Neural progenitor cell (in vitro differentiated cells): ENCODE measurements around the gene TTC4.

Source experiments
- EZH2 ChIP-seq: fragments of 200-600 bp; sonication (generic); IDR thresholded peaks from 2 replicates; pipeline ENCODE4 v1.6.1; 2017; ENCODE audit warnings: antibody characterized with exemption, mild to moderate bottlenecking, moderate library complexity
- EZH2phosphoT487 ChIP-seq: fragments of 200-600 bp; sonication (generic); IDR thresholded peaks from 2 replicates; pipeline ENCODE4 v1.6.1; 2017; ENCODE audit warnings: antibody characterized with exemption
- TF ChIP-seq, protein P1 (sequence below): fragments of 200-600 bp; sonication (generic); IDR thresholded peaks from 2 replicates; pipeline ENCODE4 v1.5.1; 2017; ENCODE audit warnings: antibody characterized with exemption, mild to moderate bottlenecking

GRCh38 chr1:54754045-54754444, 38.4 kb downstream of the TTC4 start:
- TF ChIP-seq EZH2, result no peak
- TF ChIP-seq, protein P1, sequence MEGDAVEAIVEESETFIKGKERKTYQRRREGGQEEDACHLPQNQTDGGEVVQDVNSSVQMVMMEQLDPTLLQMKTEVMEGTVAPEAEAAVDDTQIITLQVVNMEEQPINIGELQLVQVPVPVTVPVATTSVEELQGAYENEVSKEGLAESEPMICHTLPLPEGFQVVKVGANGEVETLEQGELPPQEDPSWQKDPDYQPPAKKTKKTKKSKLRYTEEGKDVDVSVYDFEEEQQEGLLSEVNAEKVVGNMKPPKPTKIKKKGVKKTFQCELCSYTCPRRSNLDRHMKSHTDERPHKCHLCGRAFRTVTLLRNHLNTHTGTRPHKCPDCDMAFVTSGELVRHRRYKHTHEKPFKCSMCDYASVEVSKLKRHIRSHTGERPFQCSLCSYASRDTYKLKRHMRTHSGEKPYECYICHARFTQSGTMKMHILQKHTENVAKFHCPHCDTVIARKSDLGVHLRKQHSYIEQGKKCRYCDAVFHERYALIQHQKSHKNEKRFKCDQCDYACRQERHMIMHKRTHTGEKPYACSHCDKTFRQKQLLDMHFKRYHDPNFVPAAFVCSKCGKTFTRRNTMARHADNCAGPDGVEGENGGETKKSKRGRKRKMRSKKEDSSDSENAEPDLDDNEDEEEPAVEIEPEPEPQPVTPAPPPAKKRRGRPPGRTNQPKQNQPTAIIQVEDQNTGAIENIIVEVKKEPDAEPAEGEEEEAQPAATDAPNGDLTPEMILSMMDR, result no peak
- no peak for TF ChIP-seq EZH2phosphoT487
